Brain microvascular endothelial cell (primary cell): ENCODE results near the gene LRRC1.

Experiments
- DNase-seq: peaks from one replicate; pipeline ENCODE4 v3.0.0-alpha.2; 2020
- H3K27ac ChIP-seq: fragments of 250-450 bp; sonication (Bioruptor Pico); 2 replicates; pipeline ENCODE4 v1.5.1; 2020; ENCODE audit warnings: mild to moderate bottlenecking, moderate library complexity
- H3K27me3 ChIP-seq: fragments of 250-450 bp; sonication (Bioruptor Pico); replicated peaks from 2 replicates; pipeline ENCODE4 v1.5.1; 2020; ENCODE audit warnings: mild to moderate bottlenecking
- H3K36me3 ChIP-seq: fragments of 250-450 bp; sonication (Bioruptor Pico); replicated peaks from 2 replicates; pipeline ENCODE4 v1.5.1; 2020; ENCODE audit warnings: mild to moderate bottlenecking
- H3K4me3 ChIP-seq: 2 replicates; pipeline ENCODE4 v1.5.1; 2011; ENCODE audit warnings: low read depth, mild to moderate bottlenecking, control low read depth, low read length, moderate library complexity
- in situ Hi-C: cut with HindIII; loops from 2 replicates; pipeline ENCODE4 v1.10.0; 2017; ENCODE audit warnings: low sequenced_read_pairs, low pct_ligation_motif_present
- TF ChIP-seq, protein P1 (sequence below): IDR thresholded peaks from 2 replicates; pipeline ENCODE4 v1.5.1; 2011; ENCODE audit warnings: low read depth, mild to moderate bottlenecking, moderate library complexity, low read length, control low read depth, inconsistent platforms; ENCODE audit errors: missing control alignments

The LRRC1 gene

DNA sequence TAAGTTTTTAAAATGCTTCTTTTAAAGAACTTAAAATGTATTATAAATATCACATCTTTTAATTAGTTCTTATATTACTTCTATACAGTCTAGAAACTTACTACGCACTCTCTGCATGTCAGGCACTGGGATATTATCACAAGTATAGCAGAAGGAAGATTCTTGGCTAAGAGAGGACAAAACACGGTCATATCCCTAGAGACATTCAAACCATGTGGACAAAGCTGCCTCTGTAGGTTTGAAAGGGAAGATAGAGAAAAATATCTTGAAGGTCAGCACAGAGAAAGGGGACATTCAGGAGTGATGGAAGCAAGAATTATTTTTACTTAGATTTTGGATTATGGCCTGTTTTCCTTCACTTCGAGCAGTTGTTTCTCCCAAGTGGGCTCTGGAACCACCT is 64.1 kb downstream of the LRRC1 start:
- TF ChIP-seq, protein P1, sequence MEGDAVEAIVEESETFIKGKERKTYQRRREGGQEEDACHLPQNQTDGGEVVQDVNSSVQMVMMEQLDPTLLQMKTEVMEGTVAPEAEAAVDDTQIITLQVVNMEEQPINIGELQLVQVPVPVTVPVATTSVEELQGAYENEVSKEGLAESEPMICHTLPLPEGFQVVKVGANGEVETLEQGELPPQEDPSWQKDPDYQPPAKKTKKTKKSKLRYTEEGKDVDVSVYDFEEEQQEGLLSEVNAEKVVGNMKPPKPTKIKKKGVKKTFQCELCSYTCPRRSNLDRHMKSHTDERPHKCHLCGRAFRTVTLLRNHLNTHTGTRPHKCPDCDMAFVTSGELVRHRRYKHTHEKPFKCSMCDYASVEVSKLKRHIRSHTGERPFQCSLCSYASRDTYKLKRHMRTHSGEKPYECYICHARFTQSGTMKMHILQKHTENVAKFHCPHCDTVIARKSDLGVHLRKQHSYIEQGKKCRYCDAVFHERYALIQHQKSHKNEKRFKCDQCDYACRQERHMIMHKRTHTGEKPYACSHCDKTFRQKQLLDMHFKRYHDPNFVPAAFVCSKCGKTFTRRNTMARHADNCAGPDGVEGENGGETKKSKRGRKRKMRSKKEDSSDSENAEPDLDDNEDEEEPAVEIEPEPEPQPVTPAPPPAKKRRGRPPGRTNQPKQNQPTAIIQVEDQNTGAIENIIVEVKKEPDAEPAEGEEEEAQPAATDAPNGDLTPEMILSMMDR = no peak
- H3K27ac ChIP-seq = no peak overlapping the region
- in situ Hi-C loops = no loop called here

DNA sequence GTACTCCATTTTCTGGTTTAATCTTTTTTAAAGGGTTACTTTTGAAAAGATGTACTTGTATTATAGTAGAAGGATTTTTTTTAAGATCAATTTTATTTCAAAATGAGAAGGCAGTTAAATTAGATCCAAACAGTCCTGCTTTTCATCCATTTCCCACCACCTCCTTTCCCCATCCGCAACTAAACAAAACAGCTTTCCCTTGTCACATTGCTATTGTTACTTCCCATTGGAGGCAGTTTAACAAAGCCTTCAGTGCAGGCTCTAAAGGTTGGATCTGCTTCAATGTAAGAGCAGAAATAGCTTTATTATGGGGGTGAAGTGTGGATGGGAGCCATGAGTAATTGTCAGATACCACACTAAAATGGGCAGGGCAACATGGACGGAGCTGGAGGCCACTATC is 65.7 kb downstream of the LRRC1 start:
- Histone ChIP-seq H3K27me3 (no peaks in the 10 kb centered on the region), H3K4me3 (no peak overlapping the region), H3K27ac (no peak overlapping the region), H3K36me3 (no peaks in the 10 kb centered on the region)
- no peak for DNase-seq
- TF ChIP-seq, protein P1 = no peak
- in situ Hi-C loops = no loop called here

More for the DNA sequence above, 64.1 kb downstream of the LRRC1 start:
- Histone ChIP-seq H3K27me3 (no peaks in the 10 kb centered on the region), H3K4me3 (no peak overlapping the region), H3K36me3 (no peaks in the 10 kb centered on the region)
- DNase-seq = no peak

DNA sequence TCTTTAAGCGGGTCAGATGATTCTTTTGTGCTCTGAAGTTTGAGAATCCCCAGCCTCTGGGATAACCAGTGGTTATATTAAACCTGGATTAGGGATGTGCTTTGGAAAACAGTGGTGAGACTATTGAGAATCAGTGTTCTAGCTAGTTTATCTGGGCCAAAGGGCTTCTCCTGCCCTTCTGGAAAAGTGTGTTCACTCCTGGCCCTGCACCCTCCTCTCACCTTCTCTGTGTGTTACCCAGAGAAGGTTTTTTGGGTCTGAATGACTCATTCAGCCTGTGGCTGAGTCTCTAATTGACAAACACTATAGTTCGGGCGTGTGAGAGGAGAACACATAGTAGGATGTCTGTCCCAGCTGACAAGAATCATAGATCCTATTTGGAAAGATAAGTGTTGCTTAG is 66.7 kb downstream of the LRRC1 start:
- DNase-seq = no peak
- H3K27me3 ChIP-seq = no peaks in the 10 kb centered on the region
- H3K36me3 ChIP-seq = no peaks in the 10 kb centered on the region
- no peak overlapping the region for H3K27ac ChIP-seq
- no peak overlapping the region for H3K4me3 ChIP-seq
- TF ChIP-seq, protein P1 = no peak
- in situ Hi-C loops = no loop called here

DNA sequence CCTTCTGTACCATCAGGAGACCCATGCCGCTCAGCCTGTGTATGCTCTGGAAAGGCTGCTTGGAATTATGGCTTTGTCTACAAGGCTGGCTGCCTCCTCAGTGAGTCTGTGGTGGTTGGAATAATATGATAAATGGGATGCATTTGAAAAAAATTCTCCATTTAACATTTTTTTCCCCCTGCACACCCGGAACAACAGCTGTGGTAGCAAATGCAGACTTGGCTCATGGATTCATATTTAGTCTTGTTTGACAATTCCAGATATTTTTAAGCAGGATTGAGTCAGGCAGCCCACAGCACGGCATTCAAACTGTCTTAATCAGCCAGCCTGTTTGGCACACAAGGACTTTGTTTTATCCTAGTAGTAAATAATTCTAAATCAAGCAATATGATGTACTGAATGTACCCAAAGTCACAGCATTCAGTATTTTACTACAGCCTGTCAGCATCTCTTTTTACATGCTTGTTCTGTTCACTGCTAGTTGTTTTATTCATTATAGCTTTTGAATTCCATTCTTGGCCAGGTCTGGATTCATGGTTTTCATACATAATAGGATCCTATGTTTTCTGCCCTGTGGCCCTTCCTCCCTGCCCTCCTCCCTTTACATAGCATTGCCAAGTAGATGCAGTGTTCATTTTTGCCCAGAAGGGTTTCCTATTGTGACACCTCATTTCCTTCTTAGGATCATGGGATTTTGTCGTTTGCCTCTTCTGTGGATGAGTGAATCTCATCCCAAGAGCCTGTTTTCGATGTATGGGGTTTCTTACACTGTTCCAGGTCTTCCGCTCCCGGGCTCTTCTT is 68.1 kb downstream of the LRRC1 start:
- in situ Hi-C loops = no loop called here
- DNase-seq = peak; percentile 38
- H3K27ac ChIP-seq = no peak overlapping the region

DNA sequence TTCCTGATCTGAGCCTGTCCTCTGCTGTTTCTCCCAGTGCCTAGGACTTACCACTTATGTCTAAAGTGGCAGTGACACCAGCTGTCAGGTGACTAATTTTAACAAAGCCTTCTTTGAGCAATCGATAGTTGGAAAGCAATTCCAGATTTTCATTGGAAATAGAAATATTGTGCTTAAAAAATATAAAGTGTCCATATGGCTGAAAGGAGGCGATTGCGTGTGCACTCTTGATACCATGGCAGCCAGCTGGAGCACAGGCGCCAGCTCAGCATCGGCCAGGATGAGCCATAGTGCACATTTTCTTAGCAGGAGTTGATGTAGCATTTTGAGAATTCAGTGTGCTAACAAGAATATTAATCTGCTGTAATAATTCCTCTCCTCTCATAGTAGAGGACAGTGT is 70.0 kb downstream of the LRRC1 start:
- H3K36me3 ChIP-seq = no peaks in the 10 kb centered on the region
- DNase-seq = no peak
- no peaks in the 10 kb centered on the region for H3K27me3 ChIP-seq
- no peak overlapping the region for H3K27ac ChIP-seq
- in situ Hi-C loops = no loop called here
- no peak overlapping the region for H3K4me3 ChIP-seq
- TF ChIP-seq, protein P1 = no peak

More for the DNA sequence above, 68.1 kb downstream of the LRRC1 start:
- Histone ChIP-seq H3K4me3 (no peak overlapping the region), H3K27me3 (no peaks in the 10 kb centered on the region), H3K36me3 (no peaks in the 10 kb centered on the region)
- TF ChIP-seq, protein P1 = no peak

DNA sequence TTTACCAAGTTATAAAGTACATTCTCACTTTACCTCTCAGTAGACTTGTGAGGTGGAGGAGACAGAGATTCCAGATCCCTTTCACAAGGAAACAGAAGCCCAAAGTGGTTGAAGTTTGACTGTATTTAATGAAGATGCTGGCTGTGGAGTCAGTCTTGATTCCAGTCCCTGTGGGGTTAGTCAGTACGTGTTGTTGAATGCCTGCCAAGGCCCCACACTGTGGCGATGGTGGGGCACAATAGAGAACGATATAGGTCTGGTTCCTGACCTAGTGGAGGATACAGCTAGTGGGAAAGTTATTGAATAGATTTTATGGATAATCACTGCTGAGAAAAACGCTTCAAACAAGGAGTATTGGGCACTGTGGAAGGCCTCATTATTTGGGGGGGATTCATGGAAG is 71.4 kb downstream of the LRRC1 start:
- Histone ChIP-seq H3K27ac (no peak overlapping the region), H3K4me3 (no peak overlapping the region), H3K36me3 (no peaks in the 10 kb centered on the region), H3K27me3 (no peaks in the 10 kb centered on the region)
- TF ChIP-seq, protein P1 = no peak
- peak; percentile 14 for DNase-seq
- in situ Hi-C loops = no loop called here
